GM12878 (cell line): ENCODE results near the gene HECTD4. TPM values are rescaled to one million over a fixed set of nuclear protein-coding genes. Genes with fewer than 3 reads are reported as not detected.
A peak's percentile ranks its signal among the peaks of the same experiment; 100 is the strongest.

Source experiments
- CEBPB ChIP-seq, 2 experiments: fragments of 150-350 bp in 1 of 2; IDR thresholded peaks; 2 replicates each; pipeline ENCODE4 v1.6.1; 2012 to 2014; ENCODE audit warnings: low read depth in 2 of 2, low read length in 2 of 2, borderline replicate concordance in 1 of 2, inconsistent platforms in 1 of 2
- EP300 ChIP-seq, 2 experiments: fragments of 150-350 bp in 1 of 2; IDR thresholded peaks; 2 replicates each; pipeline ENCODE4 v1.6.1; 2011 to 2012; ENCODE audit warnings: low read depth in 2 of 2, low read length in 2 of 2, borderline replicate concordance in 1 of 2, improper control_type of control experiment in 1 of 2, inconsistent platforms in 1 of 2; ENCODE audit not compliant: control insufficient read depth in 1 of 2
- KLF5 ChIP-seq: fragments of 450-650 bp; IDR thresholded peaks from 2 replicates; pipeline ENCODE4 v1.6.1; 2014; ENCODE audit warnings: mild to moderate bottlenecking; ENCODE audit not compliant: partially characterized antibody
- MTA3 ChIP-seq: IDR thresholded peaks from 2 replicates; pipeline ENCODE4 v1.6.1; 2012; ENCODE audit warnings: low read length, inconsistent platforms, borderline replicate concordance
- RUNX3 ChIP-seq: IDR thresholded peaks from 2 replicates; pipeline ENCODE4 v1.6.1; 2012; ENCODE audit warnings: low read length, inconsistent platforms
- polyA plus RNA-seq, 11 experiments: library from polyadenylated mRNA; depleted of rRNA in 4 of 11; unstranded in 6 of 11; stranded (reverse) in 5 of 11; fragments of >200 nt; fragmentation: Nextera tagmentation in 4 of 11; fragmentation: Illumina TruSeq in 1 of 11; extraction: Ambion mirVana in 4 of 11; extraction: Trizol in 1 of 11; gene quantifications; 1 replicate in 1 of 11; 2 replicates in 10 of 11; pipeline versions ENCODE4 v1.2.1 to v1.2.3, GENCODE V29; 2011 to 2016; ENCODE audit warnings: inconsistent platforms in 2 of 11, missing spikeins in 2 of 11, low read depth in 1 of 11
- total RNA-seq, 4 experiments: library from RNA; depleted of rRNA in 3 of 4; stranded (reverse); fragments of >200 nt in 3 of 4; fragmentation: Illumina TruSeq in 1 of 4; extraction: Trizol in 1 of 4; gene quantifications; 2 replicates each; pipeline versions ENCODE4 v1.2.1 to v1.2.3, GENCODE V29; 2013 to 2021
- TF ChIP-seq, protein P1 (sequence below): fragments of 450-650 bp; formaldehyde crosslinking; IDR thresholded peaks from 2 replicates; pipeline ENCODE4 v1.4.0; 2022; ENCODE audit warnings: mild to moderate bottlenecking, moderate library complexity
- TF ChIP-seq, protein P2 (sequence below): IDR thresholded peaks from 2 replicates; pipeline ENCODE4 v1.6.1; 2012; ENCODE audit warnings: improper control_type of control experiment, low read depth, low read length; ENCODE audit not compliant: insufficient replicate concordance
- TF ChIP-seq, protein P3 (sequence below): IDR thresholded peaks from 2 replicates; pipeline ENCODE4 v1.6.1; 2012; ENCODE audit warnings: low read length, inconsistent platforms
- TF ChIP-seq, protein P4 (sequence below), 3 experiments: IDR thresholded peaks in 2 of 3; conservative IDR thresholded peaks in 1 of 3; 2 replicates each; pipeline ENCODE4 v1.5.1; 2011; ENCODE audit warnings: low read depth in 3 of 3, low read length in 3 of 3, mild to moderate bottlenecking in 3 of 3, control low read depth in 2 of 3, moderate library complexity in 2 of 3, inconsistent platforms in 1 of 3, mixed read lengths in 1 of 3; ENCODE audit not compliant: control insufficient read depth in 2 of 3, insufficient read depth in 1 of 3; ENCODE audit errors: extremely low read depth in 1 of 3
- TF ChIP-seq, protein P5 (sequence below): fragments of 450-650 bp; IDR thresholded peaks from 2 replicates; pipeline ENCODE4 v1.6.1; 2017; ENCODE audit warnings: mild to moderate bottlenecking, moderate library complexity

Gene HECTD4
- total and polyA plus RNA-seq, 10 of the 15 experiments (the other 5 are each of a cell fraction or from before 2014, with no cell fraction given), result 5.8 to 43.9 (median 17.9) TPM

DNA sequence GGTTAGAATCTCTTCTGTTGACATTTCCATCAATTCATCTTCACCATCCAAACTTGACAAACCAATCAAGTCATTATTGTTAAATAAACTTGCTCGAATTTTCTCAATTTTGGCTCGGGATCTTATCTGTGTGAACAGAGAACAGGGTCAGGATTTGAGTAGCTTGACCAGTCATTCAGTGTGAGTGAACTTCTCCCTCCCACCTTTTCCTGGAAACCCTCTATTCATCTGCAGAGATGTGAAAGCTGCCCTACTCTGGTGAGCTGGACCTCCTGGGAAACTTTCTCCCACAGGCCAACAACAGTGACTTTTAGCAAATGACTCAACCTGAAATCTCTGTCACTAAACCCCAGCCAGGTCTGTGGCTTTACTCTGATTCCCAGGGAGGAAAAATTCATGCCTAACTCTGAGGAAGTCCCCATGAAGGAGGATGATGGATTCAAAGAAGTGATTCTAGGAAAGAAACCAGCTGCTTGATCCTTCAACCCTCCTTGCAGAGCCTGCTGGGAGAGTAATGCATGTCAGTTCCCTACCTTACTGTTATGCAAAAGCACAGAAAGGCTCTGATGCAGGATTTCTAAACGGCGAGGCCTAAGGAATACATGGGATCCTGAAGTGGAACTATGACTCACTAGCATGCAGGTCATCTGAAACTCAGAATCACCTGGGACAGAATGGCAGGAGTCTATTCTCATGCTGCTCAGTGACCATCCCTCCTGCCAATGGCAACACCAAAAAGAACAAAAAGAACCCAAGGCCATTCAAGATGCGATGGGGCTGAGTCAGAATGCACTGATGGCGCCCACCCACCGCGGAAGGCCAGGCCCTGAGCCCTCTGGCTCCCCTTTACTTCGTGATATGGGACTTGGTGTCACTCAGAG, 198.8 kb downstream of the HECTD4 start (continued):
- TF ChIP-seq, protein P1, sequence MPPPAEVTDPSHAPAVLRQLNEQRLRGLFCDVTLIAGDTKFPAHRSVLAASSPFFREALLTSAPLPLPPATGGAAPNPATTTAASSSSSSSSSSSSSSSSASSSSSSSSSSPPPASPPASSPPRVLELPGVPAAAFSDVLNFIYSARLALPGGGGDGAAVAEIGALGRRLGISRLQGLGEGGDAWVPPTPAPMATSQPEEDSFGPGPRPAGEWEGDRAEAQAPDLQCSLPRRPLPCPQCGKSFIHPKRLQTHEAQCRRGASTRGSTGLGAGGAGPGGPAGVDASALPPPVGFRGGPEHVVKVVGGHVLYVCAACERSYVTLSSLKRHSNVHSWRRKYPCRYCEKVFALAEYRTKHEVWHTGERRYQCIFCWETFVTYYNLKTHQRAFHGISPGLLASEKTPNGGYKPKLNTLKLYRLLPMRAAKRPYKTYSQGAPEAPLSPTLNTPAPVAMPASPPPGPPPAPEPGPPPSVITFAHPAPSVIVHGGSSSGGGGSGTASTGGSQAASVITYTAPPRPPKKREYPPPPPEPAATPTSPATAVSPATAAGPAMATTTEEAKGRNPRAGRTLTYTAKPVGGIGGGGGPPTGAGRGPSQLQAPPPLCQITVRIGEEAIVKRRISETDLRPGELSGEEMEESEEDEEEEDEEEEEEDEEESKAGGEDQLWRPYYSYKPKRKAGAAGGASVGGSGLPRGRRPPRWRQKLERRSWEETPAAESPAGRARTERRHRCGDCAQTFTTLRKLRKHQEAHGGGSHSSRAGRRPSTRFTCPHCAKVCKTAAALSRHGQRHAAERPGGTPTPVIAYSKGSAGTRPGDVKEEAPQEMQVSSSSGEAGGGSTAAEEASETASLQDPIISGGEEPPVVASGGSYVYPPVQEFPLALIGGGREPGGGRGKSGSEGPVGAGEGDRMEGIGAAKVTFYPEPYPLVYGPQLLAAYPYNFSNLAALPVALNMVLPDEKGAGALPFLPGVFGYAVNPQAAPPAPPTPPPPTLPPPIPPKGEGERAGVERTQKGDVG (CRISPR knock-in tag), result no peak
- TF ChIP-seq MTA3, result no peak
- TF ChIP-seq, protein P2, sequence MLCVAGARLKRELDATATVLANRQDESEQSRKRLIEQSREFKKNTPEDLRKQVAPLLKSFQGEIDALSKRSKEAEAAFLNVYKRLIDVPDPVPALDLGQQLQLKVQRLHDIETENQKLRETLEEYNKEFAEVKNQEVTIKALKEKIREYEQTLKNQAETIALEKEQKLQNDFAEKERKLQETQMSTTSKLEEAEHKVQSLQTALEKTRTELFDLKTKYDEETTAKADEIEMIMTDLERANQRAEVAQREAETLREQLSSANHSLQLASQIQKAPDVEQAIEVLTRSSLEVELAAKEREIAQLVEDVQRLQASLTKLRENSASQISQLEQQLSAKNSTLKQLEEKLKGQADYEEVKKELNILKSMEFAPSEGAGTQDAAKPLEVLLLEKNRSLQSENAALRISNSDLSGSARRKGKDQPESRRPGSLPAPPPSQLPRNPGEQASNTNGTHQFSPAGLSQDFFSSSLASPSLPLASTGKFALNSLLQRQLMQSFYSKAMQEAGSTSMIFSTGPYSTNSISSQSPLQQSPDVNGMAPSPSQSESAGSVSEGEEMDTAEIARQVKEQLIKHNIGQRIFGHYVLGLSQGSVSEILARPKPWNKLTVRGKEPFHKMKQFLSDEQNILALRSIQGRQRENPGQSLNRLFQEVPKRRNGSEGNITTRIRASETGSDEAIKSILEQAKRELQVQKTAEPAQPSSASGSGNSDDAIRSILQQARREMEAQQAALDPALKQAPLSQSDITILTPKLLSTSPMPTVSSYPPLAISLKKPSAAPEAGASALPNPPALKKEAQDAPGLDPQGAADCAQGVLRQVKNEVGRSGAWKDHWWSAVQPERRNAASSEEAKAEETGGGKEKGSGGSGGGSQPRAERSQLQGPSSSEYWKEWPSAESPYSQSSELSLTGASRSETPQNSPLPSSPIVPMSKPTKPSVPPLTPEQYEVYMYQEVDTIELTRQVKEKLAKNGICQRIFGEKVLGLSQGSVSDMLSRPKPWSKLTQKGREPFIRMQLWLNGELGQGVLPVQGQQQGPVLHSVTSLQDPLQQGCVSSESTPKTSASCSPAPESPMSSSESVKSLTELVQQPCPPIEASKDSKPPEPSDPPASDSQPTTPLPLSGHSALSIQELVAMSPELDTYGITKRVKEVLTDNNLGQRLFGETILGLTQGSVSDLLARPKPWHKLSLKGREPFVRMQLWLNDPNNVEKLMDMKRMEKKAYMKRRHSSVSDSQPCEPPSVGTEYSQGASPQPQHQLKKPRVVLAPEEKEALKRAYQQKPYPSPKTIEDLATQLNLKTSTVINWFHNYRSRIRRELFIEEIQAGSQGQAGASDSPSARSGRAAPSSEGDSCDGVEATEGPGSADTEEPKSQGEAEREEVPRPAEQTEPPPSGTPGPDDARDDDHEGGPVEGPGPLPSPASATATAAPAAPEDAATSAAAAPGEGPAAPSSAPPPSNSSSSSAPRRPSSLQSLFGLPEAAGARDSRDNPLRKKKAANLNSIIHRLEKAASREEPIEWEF, result peak; percentile 17
- TF ChIP-seq, protein P3, sequence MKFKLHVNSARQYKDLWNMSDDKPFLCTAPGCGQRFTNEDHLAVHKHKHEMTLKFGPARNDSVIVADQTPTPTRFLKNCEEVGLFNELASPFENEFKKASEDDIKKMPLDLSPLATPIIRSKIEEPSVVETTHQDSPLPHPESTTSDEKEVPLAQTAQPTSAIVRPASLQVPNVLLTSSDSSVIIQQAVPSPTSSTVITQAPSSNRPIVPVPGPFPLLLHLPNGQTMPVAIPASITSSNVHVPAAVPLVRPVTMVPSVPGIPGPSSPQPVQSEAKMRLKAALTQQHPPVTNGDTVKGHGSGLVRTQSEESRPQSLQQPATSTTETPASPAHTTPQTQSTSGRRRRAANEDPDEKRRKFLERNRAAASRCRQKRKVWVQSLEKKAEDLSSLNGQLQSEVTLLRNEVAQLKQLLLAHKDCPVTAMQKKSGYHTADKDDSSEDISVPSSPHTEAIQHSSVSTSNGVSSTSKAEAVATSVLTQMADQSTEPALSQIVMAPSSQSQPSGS, result peak; percentile 84
- TF ChIP-seq, protein P4, sequence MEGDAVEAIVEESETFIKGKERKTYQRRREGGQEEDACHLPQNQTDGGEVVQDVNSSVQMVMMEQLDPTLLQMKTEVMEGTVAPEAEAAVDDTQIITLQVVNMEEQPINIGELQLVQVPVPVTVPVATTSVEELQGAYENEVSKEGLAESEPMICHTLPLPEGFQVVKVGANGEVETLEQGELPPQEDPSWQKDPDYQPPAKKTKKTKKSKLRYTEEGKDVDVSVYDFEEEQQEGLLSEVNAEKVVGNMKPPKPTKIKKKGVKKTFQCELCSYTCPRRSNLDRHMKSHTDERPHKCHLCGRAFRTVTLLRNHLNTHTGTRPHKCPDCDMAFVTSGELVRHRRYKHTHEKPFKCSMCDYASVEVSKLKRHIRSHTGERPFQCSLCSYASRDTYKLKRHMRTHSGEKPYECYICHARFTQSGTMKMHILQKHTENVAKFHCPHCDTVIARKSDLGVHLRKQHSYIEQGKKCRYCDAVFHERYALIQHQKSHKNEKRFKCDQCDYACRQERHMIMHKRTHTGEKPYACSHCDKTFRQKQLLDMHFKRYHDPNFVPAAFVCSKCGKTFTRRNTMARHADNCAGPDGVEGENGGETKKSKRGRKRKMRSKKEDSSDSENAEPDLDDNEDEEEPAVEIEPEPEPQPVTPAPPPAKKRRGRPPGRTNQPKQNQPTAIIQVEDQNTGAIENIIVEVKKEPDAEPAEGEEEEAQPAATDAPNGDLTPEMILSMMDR (IDR thresholded peaks at IDR 0.05 in 2 of 3, conservative IDR thresholded peaks at IDR 0.05 in 1 of 3; ENCODE audit: control insufficient read depth in 2 of 3, extremely low read depth in 1 of 3, insufficient read depth in 1 of 3, low read depth in 3 of 3, low read length in 3 of 3), result no peak
- TF ChIP-seq, protein P5, sequence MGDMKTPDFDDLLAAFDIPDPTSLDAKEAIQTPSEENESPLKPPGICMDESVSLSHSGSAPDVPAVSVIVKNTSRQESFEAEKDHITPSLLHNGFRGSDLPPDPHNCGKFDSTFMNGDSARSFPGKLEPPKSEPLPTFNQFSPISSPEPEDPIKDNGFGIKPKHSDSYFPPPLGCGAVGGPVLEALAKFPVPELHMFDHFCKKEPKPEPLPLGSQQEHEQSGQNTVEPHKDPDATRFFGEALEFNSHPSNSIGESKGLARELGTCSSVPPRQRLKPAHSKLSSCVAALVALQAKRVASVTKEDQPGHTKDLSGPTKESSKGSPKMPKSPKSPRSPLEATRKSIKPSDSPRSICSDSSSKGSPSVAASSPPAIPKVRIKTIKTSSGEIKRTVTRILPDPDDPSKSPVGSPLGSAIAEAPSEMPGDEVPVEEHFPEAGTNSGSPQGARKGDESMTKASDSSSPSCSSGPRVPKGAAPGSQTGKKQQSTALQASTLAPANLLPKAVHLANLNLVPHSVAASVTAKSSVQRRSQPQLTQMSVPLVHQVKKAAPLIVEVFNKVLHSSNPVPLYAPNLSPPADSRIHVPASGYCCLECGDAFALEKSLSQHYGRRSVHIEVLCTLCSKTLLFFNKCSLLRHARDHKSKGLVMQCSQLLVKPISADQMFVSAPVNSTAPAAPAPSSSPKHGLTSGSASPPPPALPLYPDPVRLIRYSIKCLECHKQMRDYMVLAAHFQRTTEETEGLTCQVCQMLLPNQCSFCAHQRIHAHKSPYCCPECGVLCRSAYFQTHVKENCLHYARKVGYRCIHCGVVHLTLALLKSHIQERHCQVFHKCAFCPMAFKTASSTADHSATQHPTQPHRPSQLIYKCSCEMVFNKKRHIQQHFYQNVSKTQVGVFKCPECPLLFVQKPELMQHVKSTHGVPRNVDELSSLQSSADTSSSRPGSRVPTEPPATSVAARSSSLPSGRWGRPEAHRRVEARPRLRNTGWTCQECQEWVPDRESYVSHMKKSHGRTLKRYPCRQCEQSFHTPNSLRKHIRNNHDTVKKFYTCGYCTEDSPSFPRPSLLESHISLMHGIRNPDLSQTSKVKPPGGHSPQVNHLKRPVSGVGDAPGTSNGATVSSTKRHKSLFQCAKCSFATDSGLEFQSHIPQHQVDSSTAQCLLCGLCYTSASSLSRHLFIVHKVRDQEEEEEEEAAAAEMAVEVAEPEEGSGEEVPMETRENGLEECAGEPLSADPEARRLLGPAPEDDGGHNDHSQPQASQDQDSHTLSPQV, result no peak
- 0 out of 4 replicates have a peak, but pooled peaks of 1 of the 2 experiments have one; percentile 8 for TF ChIP-seq EP300 (IDR thresholded peaks at IDR 0.05; ENCODE audit: borderline replicate concordance in 1 of 2, control insufficient read depth in 1 of 2, low read depth in 2 of 2, low read length in 2 of 2)
- TF ChIP-seq CEBPB (IDR thresholded peaks at IDR 0.05; ENCODE audit: borderline replicate concordance in 1 of 2, low read depth in 2 of 2, low read length in 2 of 2), result no peak
- peak; percentile 85 for TF ChIP-seq RUNX3
- TF ChIP-seq KLF5, result no peak
